CD14-positive monocyte (primary cell): ENCODE data around the gene AADAC. TPM values are rescaled to one million over a fixed set of nuclear protein-coding genes. Genes with fewer than 3 reads are reported as not detected.

ENCODE experiments used
- DNase-seq, 3 donors: peaks; one replicate each; pipeline ENCODE4 v3.0.0-alpha.2; 2011 to 2022
- H2AFZ ChIP-seq: 2 replicates; pipeline ENCODE4 v1.6.0; 2012; ENCODE audit warnings: mild to moderate bottlenecking, low read depth, low read length, inconsistent platforms; ENCODE audit not compliant: insufficient read depth, poor library complexity, severe bottlenecking
- H3K27ac ChIP-seq, 2 donors: 1 replicate in 1 of 2; 2 replicates in 1 of 2; pipeline ENCODE4 v1.5.1; 2012 to 2013; ENCODE audit warnings: low read length in 2 of 2, control low read depth in 1 of 2, inconsistent platforms in 1 of 2, low read depth in 1 of 2, mild to moderate bottlenecking in 1 of 2
- H3K27me3 ChIP-seq, 2 donors: one replicate each; pipeline versions ENCODE4 v1.6.0 to v1.6.1; 2011 to 2013; ENCODE audit warnings: low read length in 2 of 2; ENCODE audit not compliant: control insufficient read depth in 2 of 2, insufficient read depth in 2 of 2
- H3K36me3 ChIP-seq, 2 donors: replicated peaks in 1 of 2; 1 replicate in 1 of 2; 2 replicates in 1 of 2; pipeline versions ENCODE4 v1.5.1 to v1.6.1; 2012 to 2013; ENCODE audit warnings: low read length in 2 of 2, control low read depth in 1 of 2, inconsistent platforms in 1 of 2, mild to moderate bottlenecking in 1 of 2; ENCODE audit not compliant: insufficient read depth in 2 of 2, control insufficient read depth in 1 of 2
- H3K4me1 ChIP-seq, 2 donors: 1 replicate in 1 of 2; 2 replicates in 1 of 2; pipeline versions ENCODE4 v1.5.1 to v1.6.1; 2012 to 2013; ENCODE audit warnings: low read length in 2 of 2, control low read depth in 1 of 2, inconsistent platforms in 1 of 2, mild to moderate bottlenecking in 1 of 2, moderate library complexity in 1 of 2; ENCODE audit not compliant: insufficient read depth in 2 of 2, control insufficient read depth in 1 of 2
- H3K4me2 ChIP-seq: replicated peaks from 2 replicates; pipeline ENCODE3; 2012; ENCODE audit warnings: low read length, moderate library complexity, mild to moderate bottlenecking; ENCODE audit not compliant: poor library complexity, severe bottlenecking; ENCODE audit errors: extremely low read depth
- H3K4me3 ChIP-seq, 3 experiments: fragments of 200-600 bp in 1 of 3; sonication (generic) in 1 of 3; replicated peaks in 1 of 3; 1 replicate in 2 of 3; 2 replicates in 1 of 3; pipeline ENCODE4 v1.5.1; 2011 to 2013; ENCODE audit warnings: low read length in 3 of 3, mild to moderate bottlenecking in 3 of 3, control low read depth in 2 of 3, low read depth in 2 of 3, inconsistent platforms in 1 of 3, moderate library complexity in 1 of 3
- H3K79me2 ChIP-seq: 2 replicates; pipeline ENCODE4 v1.6.0; 2012; ENCODE audit warnings: mild to moderate bottlenecking, control low read depth, inconsistent platforms, low read length, moderate library complexity; ENCODE audit not compliant: insufficient read depth
- H3K9ac ChIP-seq: 2 replicates; pipeline ENCODE4 v1.6.0; 2017; ENCODE audit warnings: low read length, mild to moderate bottlenecking; ENCODE audit not compliant: insufficient read depth, poor library complexity, severe bottlenecking
- H3K9me3 ChIP-seq, 2 donors: replicated peaks in 1 of 2; 1 replicate in 1 of 2; 2 replicates in 1 of 2; pipeline versions ENCODE4 v1.5.1 to v1.6.1; 2012 to 2013; ENCODE audit warnings: low read length in 2 of 2, control low read depth in 1 of 2; ENCODE audit not compliant: control insufficient read depth in 1 of 2, insufficient read depth in 1 of 2
- H4K20me1 ChIP-seq: 2 replicates; pipeline ENCODE4 v1.6.0; 2012; ENCODE audit warnings: mild to moderate bottlenecking, low read length, control low read depth, moderate library complexity; ENCODE audit not compliant: insufficient read depth
- H3K27ac Mint-ChIP-seq, 7 donors: one replicate each; pipeline ENCODE4 v1.8.0; 2020; ENCODE audit warnings: mild to moderate bottlenecking in 7 of 7, mixed read lengths in 7 of 7, moderate library complexity in 6 of 7, inconsistent platforms in 2 of 7
- H3K27me3 Mint-ChIP-seq, 3 donors: one replicate each; pipeline ENCODE4 v1.8.0; 2021 to 2022; ENCODE audit warnings: low read depth in 3 of 3, mild to moderate bottlenecking in 3 of 3, mixed read lengths in 3 of 3, moderate library complexity in 3 of 3, inconsistent platforms in 1 of 3
- H3K36me3 Mint-ChIP-seq, 2 donors: one replicate each; pipeline ENCODE4 v1.8.0; 2020; ENCODE audit warnings: mixed read lengths in 2 of 2, inconsistent platforms in 1 of 2, mild to moderate bottlenecking in 1 of 2
- H3K4me1 Mint-ChIP-seq: one replicate; pipeline ENCODE4 v1.8.0; 2020; ENCODE audit warnings: mild to moderate bottlenecking, mixed read lengths
- H3K4me3 Mint-ChIP-seq, 2 donors: one replicate each; pipeline ENCODE4 v1.8.0; 2020; ENCODE audit warnings: mild to moderate bottlenecking in 2 of 2, mixed read lengths in 2 of 2, moderate library complexity in 1 of 2
- H3K9me3 Mint-ChIP-seq, 7 donors: one replicate each; pipeline ENCODE4 v1.8.0; 2020 to 2022; ENCODE audit warnings: mixed read lengths in 7 of 7, mild to moderate bottlenecking in 6 of 7, moderate library complexity in 6 of 7, inconsistent platforms in 2 of 7
- CTCF ChIP-seq: fragments of 200-600 bp; IDR thresholded peaks from one replicate; pipeline ENCODE4 v1.8.0; 2022; ENCODE audit warnings: antibody characterized with exemption, mild to moderate bottlenecking
- WGBS: methylation state at CpG from one replicate; pipeline ENCODE4 v1.1.5; 2013; ENCODE audit warnings: missing lambda C conversion rate; ENCODE audit not compliant: insufficient coverage; 5-methylcytosine and 5-hydroxymethylcytosine counted together
- intact Hi-C, 2 donors: fragments of 100-400 bp; cut with micrococcal nuclease; formaldehyde crosslinking; loops; one replicate each; pipeline versions ENCODE4 v1.15.0 to v1.15.1; 2023
- polyA plus RNA-seq, 3 donors: library from polyadenylated mRNA; depleted of rRNA in 1 of 3; unstranded in 2 of 3; stranded (reverse) in 1 of 3; fragments of 300-500 nt in 2 of 3; fragments of >200 nt in 1 of 3; fragmentation: Illumina TruSeq in 2 of 3; gene quantifications; 1 replicate in 2 of 3; 2 replicates in 1 of 3; pipeline ENCODE4 v1.2.3, GENCODE V29; 2012 to 2021

Gene AADAC
- polyA plus RNA-seq, 3 donors = not detected

- Histone ChIP-seq H2AFZ (no peak overlapping the region), H3K9ac (no peak overlapping the region), H3K79me2 (no peaks in the 10 kb centered on the region), H3K9me3 (no peaks in the 10 kb centered on the region), H3K4me2 (no peak overlapping the region), H3K4me3 (no peak overlapping the region), H3K36me3 (no peaks in the 10 kb centered on the region), H3K27me3 (no peaks in the 10 kb centered on the region), H3K4me1 (no peaks in the 10 kb centered on the region), H3K27ac (no peak overlapping the region), H4K20me1 (no peaks in the 10 kb centered on the region)
- WGBS = no CpG with 5 or more reads among the region's 3 CpGs
- TF ChIP-seq CTCF = no peak
- peak in 2 of 3 donors; percentile 1 to 20 for DNase-seq
- no peaks in the 10 kb centered on the region for H3K36me3 Mint-ChIP-seq
- no peak overlapping the region for H3K4me3 Mint-ChIP-seq
- H3K27ac Mint-ChIP-seq = no peak overlapping the region
- H3K9me3 Mint-ChIP-seq = peaks cover 0 to 4% (median 0%) of the 10 kb centered on the region in 7 donors
- peaks cover 0 to 2% (median 0%) of the 10 kb centered on the region in 3 donors for H3K27me3 Mint-ChIP-seq
- peaks cover 3% of the 10 kb centered on the region for H3K4me1 Mint-ChIP-seq
- intact Hi-C loops = no loop called here
Observed at GRCh38 chr3:151827816-151828215, 13.9 kb downstream of the AADAC start.

- Histone ChIP-seq H3K79me2 (no peaks in the 10 kb centered on the region), H3K4me3 (no peak overlapping the region), H3K36me3 (no peaks in the 10 kb centered on the region), H3K9ac (no peak overlapping the region), H3K4me2 (no peak overlapping the region), H4K20me1 (no peaks in the 10 kb centered on the region), H3K9me3 (no peaks in the 10 kb centered on the region), H3K27me3 (no peaks in the 10 kb centered on the region), H2AFZ (no peak overlapping the region), H3K27ac (no peak overlapping the region), H3K4me1 (peaks cover 4 to 5% of the 10 kb centered on the region in 2 donors)
- no peak overlapping the region for H3K27ac Mint-ChIP-seq
- peaks cover 11% of the 10 kb centered on the region for H3K4me1 Mint-ChIP-seq
- H3K27me3 Mint-ChIP-seq = peaks cover 0 to 5% (median 3%) of the 10 kb centered on the region in 3 donors
- H3K4me3 Mint-ChIP-seq = peak overlapping the region in 1 of 2 donors; percentile 42
- 0% methylated on average over 1 of the region's 5 CpGs for WGBS
- H3K9me3 Mint-ChIP-seq = no peaks in the 10 kb centered on the region
- no peaks in the 10 kb centered on the region for H3K36me3 Mint-ChIP-seq
- no peak for TF ChIP-seq CTCF
- DNase-seq = no peak
- intact Hi-C loops = loop anchor here (5.0 to 10.0 kb wide), 3 partner anchors 391 to 544 kb away; no protein-coding TSS in a partner anchor
Observed at GRCh38 chr3:151835751-151836525, 22.0 kb downstream of the AADAC start.
